ENCODE data around the gene FAM81A.

GRCh38 chr15:59400103-59400813, 37.7 kb upstream of the FAM81A start:
- TF ChIP-seq CTCF (IDR thresholded peaks at IDR 0.05) (no peak), POLR2A (IDR thresholded peaks at IDR 0.05) (no peak)
